Measurements from ENCODE around the gene PGK1. TPM values are rescaled to one million over a fixed set of nuclear protein-coding genes. Genes with fewer than 3 reads are reported as not detected.

Gene PGK1
- polyA plus RNA-seq, 3 donors = 292 to 1,007 (median 923) TPM

DNA sequence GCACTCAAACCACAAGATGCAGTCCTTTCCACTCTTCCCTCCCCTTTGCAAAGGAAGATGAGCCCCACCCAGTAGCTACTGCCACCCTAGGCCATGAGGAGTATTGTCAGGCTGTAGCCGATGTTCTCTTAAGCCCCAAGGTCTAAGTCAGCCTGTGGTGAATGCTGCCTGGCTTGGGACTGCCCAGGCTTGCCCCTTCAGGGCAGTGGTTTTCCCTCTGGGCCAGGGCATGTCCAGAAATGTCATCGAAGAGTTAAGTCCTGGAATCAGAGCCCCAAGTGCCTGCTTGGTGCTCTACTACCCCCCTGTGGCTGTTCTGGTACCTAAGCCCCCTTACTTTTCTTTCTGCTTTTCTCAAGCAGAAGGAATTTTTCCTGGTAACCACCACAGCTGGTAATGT lies 11.8 kb upstream of the PGK1 start:
- Mint-ChIP-seq H3K9me3 (peaks cover 0 to 4% (median 2%) of the 10 kb centered on the region in 7 donors), H3K27me3 (ENCODE audit: low read depth in 3 of 3) (peaks cover 0 to 6% (median 2%) of the 10 kb centered on the region in 3 donors), H3K36me3 (no peaks in the 10 kb centered on the region), H3K4me3 (no peak overlapping the region), H3K4me1 (peaks cover 3% of the 10 kb centered on the region), H3K27ac (no peak overlapping the region)
- no peaks in the 10 kb centered on the region for H3K9me3 ChIP-seq (replicated peaks in 1 of 2; ENCODE audit: control insufficient read depth in 1 of 2, insufficient read depth in 1 of 2, low read length in 2 of 2)
- 40% methylated on average over 1 of the region's 2 CpGs for WGBS (ENCODE audit: insufficient coverage)
- H3K4me1 ChIP-seq (ENCODE audit: control insufficient read depth in 1 of 2, insufficient read depth in 2 of 2, low read length in 2 of 2) = no peaks in the 10 kb centered on the region
- no peak overlapping the region for H3K9ac ChIP-seq (ENCODE audit: insufficient read depth, low read length, poor library complexity, severe bottlenecking)
- TF ChIP-seq, protein P1, sequence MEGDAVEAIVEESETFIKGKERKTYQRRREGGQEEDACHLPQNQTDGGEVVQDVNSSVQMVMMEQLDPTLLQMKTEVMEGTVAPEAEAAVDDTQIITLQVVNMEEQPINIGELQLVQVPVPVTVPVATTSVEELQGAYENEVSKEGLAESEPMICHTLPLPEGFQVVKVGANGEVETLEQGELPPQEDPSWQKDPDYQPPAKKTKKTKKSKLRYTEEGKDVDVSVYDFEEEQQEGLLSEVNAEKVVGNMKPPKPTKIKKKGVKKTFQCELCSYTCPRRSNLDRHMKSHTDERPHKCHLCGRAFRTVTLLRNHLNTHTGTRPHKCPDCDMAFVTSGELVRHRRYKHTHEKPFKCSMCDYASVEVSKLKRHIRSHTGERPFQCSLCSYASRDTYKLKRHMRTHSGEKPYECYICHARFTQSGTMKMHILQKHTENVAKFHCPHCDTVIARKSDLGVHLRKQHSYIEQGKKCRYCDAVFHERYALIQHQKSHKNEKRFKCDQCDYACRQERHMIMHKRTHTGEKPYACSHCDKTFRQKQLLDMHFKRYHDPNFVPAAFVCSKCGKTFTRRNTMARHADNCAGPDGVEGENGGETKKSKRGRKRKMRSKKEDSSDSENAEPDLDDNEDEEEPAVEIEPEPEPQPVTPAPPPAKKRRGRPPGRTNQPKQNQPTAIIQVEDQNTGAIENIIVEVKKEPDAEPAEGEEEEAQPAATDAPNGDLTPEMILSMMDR (IDR thresholded peaks at IDR 0.05) = peak; percentile 29
- no peaks in the 10 kb centered on the region for H3K79me2 ChIP-seq (ENCODE audit: insufficient read depth, low read length)
- intact Hi-C loops (cut with micrococcal nuclease) = no loop called here
- H3K27ac ChIP-seq (ENCODE audit: low read depth in 1 of 2, low read length in 2 of 2) = no peak overlapping the region
- H2AFZ ChIP-seq (ENCODE audit: insufficient read depth, low read depth, low read length, poor library complexity, severe bottlenecking) = no peak overlapping the region
- no peaks in the 10 kb centered on the region for H3K27me3 ChIP-seq (ENCODE audit: control insufficient read depth in 2 of 2, insufficient read depth in 2 of 2, low read length in 2 of 2)
- H3K36me3 ChIP-seq (replicated peaks in 1 of 2; ENCODE audit: control insufficient read depth in 1 of 2, insufficient read depth in 2 of 2, low read length in 2 of 2) = no peaks in the 10 kb centered on the region
- H3K4me2 ChIP-seq (replicated peaks; ENCODE audit: extremely low read depth, low read length, poor library complexity, severe bottlenecking) = no peak overlapping the region
- peak in 2 of 3 donors; percentile 4 to 12 for DNase-seq
- H3K4me3 ChIP-seq (replicated peaks in 1 of 3; ENCODE audit: low read depth in 2 of 3, low read length in 3 of 3) = no peak overlapping the region
- no peaks in the 10 kb centered on the region for H4K20me1 ChIP-seq (ENCODE audit: insufficient read depth, low read length)

DNA sequence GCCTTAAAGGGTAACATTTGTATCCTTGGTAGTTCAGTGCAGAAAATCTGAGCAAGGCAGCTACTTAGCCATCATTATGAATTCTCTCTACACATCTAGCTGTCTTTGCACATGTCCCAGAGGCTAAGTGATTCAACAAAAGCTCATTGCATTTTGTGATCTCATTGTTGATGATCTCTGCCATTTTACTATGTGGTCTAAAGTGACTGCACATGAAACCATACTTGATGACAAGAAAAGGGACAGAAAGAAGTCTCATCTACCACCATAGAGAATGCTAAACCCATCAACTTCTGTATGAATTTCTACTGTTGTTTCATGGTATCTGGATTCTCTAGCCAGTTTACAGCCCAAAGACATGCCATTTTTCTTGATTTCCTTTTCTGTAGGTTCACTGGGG lies 5.9 kb upstream of the PGK1 start:
- no peak overlapping the region for H3K9ac ChIP-seq (ENCODE audit: insufficient read depth, low read length, poor library complexity, severe bottlenecking)
- no peaks in the 10 kb centered on the region for H3K36me3 Mint-ChIP-seq
- peaks cover 3% of the 10 kb centered on the region in 2 donors for H3K4me1 ChIP-seq (ENCODE audit: control insufficient read depth in 1 of 2, insufficient read depth in 2 of 2, low read length in 2 of 2)
- no peaks in the 10 kb centered on the region for H3K36me3 ChIP-seq (replicated peaks in 1 of 2; ENCODE audit: control insufficient read depth in 1 of 2, insufficient read depth in 2 of 2, low read length in 2 of 2)
- no peak overlapping the region for H3K4me2 ChIP-seq (replicated peaks; ENCODE audit: extremely low read depth, low read length, poor library complexity, severe bottlenecking)
- H3K4me3 ChIP-seq (replicated peaks in 1 of 3; ENCODE audit: low read depth in 2 of 3, low read length in 3 of 3) = no peak overlapping the region
- no peak overlapping the region for H3K27ac ChIP-seq (ENCODE audit: low read depth in 1 of 2, low read length in 2 of 2)
- no peaks in the 10 kb centered on the region for H3K27me3 ChIP-seq (ENCODE audit: control insufficient read depth in 2 of 2, insufficient read depth in 2 of 2, low read length in 2 of 2)
- no peaks in the 10 kb centered on the region for H4K20me1 ChIP-seq (ENCODE audit: insufficient read depth, low read length)
- peaks cover 4% of the 10 kb centered on the region for H3K79me2 ChIP-seq (ENCODE audit: insufficient read depth, low read length)
- H3K9me3 ChIP-seq (replicated peaks in 1 of 2; ENCODE audit: control insufficient read depth in 1 of 2, insufficient read depth in 1 of 2, low read length in 2 of 2) = no peaks in the 10 kb centered on the region
- TF ChIP-seq, protein P1 (IDR thresholded peaks at IDR 0.05) = no peak
- H2AFZ ChIP-seq (ENCODE audit: insufficient read depth, low read depth, low read length, poor library complexity, severe bottlenecking) = no peak overlapping the region
- no peak overlapping the region for H3K27ac Mint-ChIP-seq
- H3K4me1 Mint-ChIP-seq = peaks cover 7% of the 10 kb centered on the region
- intact Hi-C loops (cut with micrococcal nuclease) = no loop called here
- H3K27me3 Mint-ChIP-seq (ENCODE audit: low read depth in 3 of 3) = peaks cover 0 to 4% (median 0%) of the 10 kb centered on the region in 3 donors
- H3K4me3 Mint-ChIP-seq = no peak overlapping the region
- DNase-seq = no peak
- peaks cover 0 to 4% (median 2%) of the 10 kb centered on the region in 7 donors for H3K9me3 Mint-ChIP-seq

Data from CD14-positive monocyte (primary cell).